Right lobe of liver (tissue), 6 donors: ENCODE data around the gene PIK3C2B. TPM values are rescaled to one million over a fixed set of nuclear protein-coding genes. Genes with fewer than 3 reads are reported as not detected.

Experiments used
- ATAC-seq, 4 donors: fragments of 200-7000 bp; cut with Tn5 transposase; one replicate each; pipeline ENCODE4 v1.9.1; 2020; ENCODE audit warnings: mild to moderate bottlenecking in 4 of 4, moderate library complexity in 4 of 4
- DNase-seq, 3 donors: peaks; one replicate each; pipeline ENCODE4 v3.0.0-alpha.2; 2020
- H3K27ac ChIP-seq, 3 donors: fragments of 200-600 bp; one replicate each; pipeline ENCODE4 v1.8.0; 2022
- H3K27me3 ChIP-seq, 2 donors: fragments of 200-600 bp; one replicate each; pipeline ENCODE4 v1.8.0; 2022
- H3K36me3 ChIP-seq, 4 donors: fragments of 200-600 bp; sonication (generic) in 1 of 4; one replicate each; pipeline versions ENCODE4 v1.5.1 to v1.8.0; 2017 to 2022; ENCODE audit warnings: control low read depth in 1 of 4
- H3K4me1 ChIP-seq, 4 donors: fragments of 200-600 bp; sonication (generic) in 1 of 4; one replicate each; pipeline versions ENCODE4 v1.5.1 to v1.8.0; 2017 to 2022; ENCODE audit warnings: control low read depth in 1 of 4
- H3K4me3 ChIP-seq, 3 donors: fragments of 200-600 bp; one replicate each; pipeline ENCODE4 v1.8.0; 2022
- H3K9me3 ChIP-seq, 4 donors: fragments of 200-600 bp; sonication (generic) in 1 of 4; one replicate each; pipeline versions ENCODE4 v1.5.1 to v1.8.0; 2017 to 2022; ENCODE audit warnings: control low read depth in 1 of 4
- POLR2A ChIP-seq: fragments of 450-650 bp; IDR thresholded peaks from one replicate; pipeline ENCODE4 v1.6.1; 2017; ENCODE audit warnings: antibody characterized with exemption, mild to moderate bottlenecking
- WGBS: methylation state at CpG from one replicate; pipeline ENCODE4 v1.1.6; 2018; ENCODE audit warnings: low coverage, low lambda C conversion rate; ENCODE audit not compliant: insufficient coverage; ENCODE audit errors: missing lambda C conversion rate; 5-methylcytosine and 5-hydroxymethylcytosine counted together
- intact Hi-C, 2 donors: fragments of 100-400 bp; cut with DNase I; formaldehyde crosslinking; loops; one replicate each; pipeline versions ENCODE4 v1.11.2 to v1.14.1; 2022
- total RNA-seq, 6 experiments: library from RNA; depleted of rRNA in 2 of 6; stranded (reverse); fragments of >200 nt in 2 of 6; fragmentation: NEBNext Ultra II Directional in 3 of 6; extraction: Animal tissue kit (Norgen Biotek cat#: 25700) in 3 of 6; gene quantifications; one replicate each; pipeline versions ENCODE4 v1.1.0 to v1.2.4, GENCODE V29; 2016 to 2023
- TF ChIP-seq, protein P1 (sequence below), 4 donors: fragments of 200-600 bp in 3 of 4; fragments of 450-650 bp in 1 of 4; IDR thresholded peaks; one replicate each; pipeline versions ENCODE4 v1.5.1 to v1.8.0; 2016 to 2022; ENCODE audit warnings: antibody characterized with exemption in 4 of 4, mild to moderate bottlenecking in 2 of 4
- donor health status: DM: no; HTN: yes; CAD: no.
- donor health status: DM: no; HTN: no; CAD: no.
- donor health status: DM: no; HTN: no; CAD: no.
- donor health status: DM: no; HTN: yes; CAD: no.
- donor health status: DM: no; HTN: yes; CAD: no.

The PIK3C2B gene
- total RNA-seq, 6 experiments from 2014 or later = 7.6 to 18.5 (median 10.1) TPM

DNA sequence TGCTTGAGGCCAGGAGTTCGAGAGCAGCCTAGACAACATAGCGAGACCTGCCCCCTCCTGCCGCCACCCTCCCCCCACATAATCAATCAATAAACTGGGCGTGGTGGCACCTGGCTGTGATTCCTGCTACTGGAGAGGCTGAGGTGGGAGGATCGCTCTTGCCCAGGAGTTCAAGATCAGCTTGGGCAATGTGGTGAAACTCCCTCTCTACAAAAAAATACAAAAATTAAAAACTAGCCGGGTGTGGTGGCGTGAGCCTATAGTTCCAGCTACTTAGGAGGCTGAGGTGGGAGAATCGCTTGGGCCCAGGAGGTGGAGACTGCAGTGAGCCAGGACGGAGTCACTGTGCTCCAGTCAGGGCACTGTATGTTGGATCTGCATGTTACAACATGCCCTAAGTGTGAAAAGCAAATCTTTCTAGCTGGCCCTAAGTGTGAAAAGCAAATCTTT is 14.6 kb upstream of the PIK3C2B start:
- TF ChIP-seq, protein P1, sequence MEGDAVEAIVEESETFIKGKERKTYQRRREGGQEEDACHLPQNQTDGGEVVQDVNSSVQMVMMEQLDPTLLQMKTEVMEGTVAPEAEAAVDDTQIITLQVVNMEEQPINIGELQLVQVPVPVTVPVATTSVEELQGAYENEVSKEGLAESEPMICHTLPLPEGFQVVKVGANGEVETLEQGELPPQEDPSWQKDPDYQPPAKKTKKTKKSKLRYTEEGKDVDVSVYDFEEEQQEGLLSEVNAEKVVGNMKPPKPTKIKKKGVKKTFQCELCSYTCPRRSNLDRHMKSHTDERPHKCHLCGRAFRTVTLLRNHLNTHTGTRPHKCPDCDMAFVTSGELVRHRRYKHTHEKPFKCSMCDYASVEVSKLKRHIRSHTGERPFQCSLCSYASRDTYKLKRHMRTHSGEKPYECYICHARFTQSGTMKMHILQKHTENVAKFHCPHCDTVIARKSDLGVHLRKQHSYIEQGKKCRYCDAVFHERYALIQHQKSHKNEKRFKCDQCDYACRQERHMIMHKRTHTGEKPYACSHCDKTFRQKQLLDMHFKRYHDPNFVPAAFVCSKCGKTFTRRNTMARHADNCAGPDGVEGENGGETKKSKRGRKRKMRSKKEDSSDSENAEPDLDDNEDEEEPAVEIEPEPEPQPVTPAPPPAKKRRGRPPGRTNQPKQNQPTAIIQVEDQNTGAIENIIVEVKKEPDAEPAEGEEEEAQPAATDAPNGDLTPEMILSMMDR (IDR thresholded peaks at IDR 0.05) = no peak
- TF ChIP-seq POLR2A = no peak
- no peak overlapping the region for H3K27ac ChIP-seq
- H3K4me3 ChIP-seq = no peak overlapping the region
- no peaks in the 10 kb centered on the region for H3K36me3 ChIP-seq
- H3K9me3 ChIP-seq = no peaks in the 10 kb centered on the region
- DNase-seq = no peak
- no peak for ATAC-seq
- intact Hi-C loops = no loop called here
- 75% methylated on average over 7 of the region's 9 CpGs for WGBS
- no peaks in the 10 kb centered on the region for H3K27me3 ChIP-seq
- H3K4me1 ChIP-seq = peaks cover 0 to 15% (median 6%) of the 10 kb centered on the region in 4 donors

DNA sequence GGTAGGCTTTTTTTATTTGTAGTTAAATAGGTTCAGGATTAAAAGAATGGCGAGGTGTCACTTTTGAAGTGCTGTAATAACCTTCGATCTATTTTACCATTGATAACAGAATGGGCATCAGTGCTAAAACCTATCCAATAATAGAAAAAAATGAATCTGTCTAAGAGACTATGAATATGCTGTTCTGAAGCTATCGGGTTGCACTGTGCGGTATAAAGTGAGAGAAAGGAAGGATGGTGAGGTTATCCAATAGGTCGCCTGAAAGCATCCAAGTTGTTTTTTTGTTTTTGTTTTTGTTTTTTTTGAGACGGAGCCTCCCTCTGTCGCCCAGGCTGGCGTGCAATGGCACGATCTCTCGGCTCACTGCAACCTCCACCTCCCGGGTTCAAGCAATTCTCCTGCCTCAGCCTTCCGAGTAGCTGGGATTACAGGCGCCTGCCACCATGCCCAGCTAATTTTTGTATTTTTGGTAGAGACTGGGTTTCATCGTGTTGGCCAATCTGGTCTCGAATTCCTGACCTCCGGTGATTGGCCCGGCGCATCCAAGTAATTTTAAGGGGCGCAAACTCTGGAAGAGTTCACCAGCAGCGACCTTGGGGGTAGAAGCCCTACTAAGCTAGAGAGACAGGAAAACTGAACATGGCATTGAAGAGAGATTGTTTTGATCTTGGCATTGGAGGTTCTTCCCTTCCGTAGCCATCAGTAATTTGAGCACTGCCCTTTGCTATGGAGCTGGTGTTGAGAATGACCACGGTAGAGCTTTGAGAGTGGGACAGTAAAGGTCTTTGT is 12.9 kb upstream of the PIK3C2B start:
- ATAC-seq = peak; percentile 16 to 54 (median 30)
- H3K9me3 ChIP-seq = no peaks in the 10 kb centered on the region
- H3K4me3 ChIP-seq = peak overlapping the region; percentile 35 to 62 (median 41)
- peaks cover 0 to 26% (median 11%) of the 10 kb centered on the region in 4 donors for H3K4me1 ChIP-seq
- TF ChIP-seq, protein P1 (IDR thresholded peaks at IDR 0.05) = no peak
- no peak for TF ChIP-seq POLR2A
- peak overlapping the region; percentile 52 to 76 (median 53) for H3K27ac ChIP-seq
- WGBS = 3% methylated on average over 22 of the region's 22 CpGs
- intact Hi-C loops = no loop called here
- no peak for DNase-seq
- H3K36me3 ChIP-seq = no peaks in the 10 kb centered on the region
- no peaks in the 10 kb centered on the region for H3K27me3 ChIP-seq

DNA sequence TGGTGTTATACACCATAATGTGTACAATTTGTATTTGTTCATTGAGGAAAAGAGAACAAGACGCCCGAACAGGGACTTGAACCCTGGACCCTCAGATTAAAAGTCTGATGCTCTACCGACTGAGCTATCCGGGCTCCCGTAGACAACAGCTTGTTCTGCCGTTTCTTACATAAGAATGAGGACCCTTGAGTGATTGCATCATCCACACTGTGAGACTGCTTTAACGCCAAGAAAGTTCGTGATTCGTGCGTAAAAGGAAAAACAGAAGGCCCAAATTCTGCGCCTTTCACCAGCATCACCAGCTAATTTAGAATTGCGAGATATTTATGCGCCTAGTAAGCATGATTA is 12.3 kb upstream of the PIK3C2B start:
- H3K36me3 ChIP-seq = no peaks in the 10 kb centered on the region
- intact Hi-C loops = no loop called here
- DNase-seq (peak in 2 of 3 donors; percentile 42 to 80), ATAC-seq (peak; percentile 59 to 83 (median 68))
- peak overlapping the region; percentile 35 to 62 (median 41) for H3K4me3 ChIP-seq
- peaks cover 0 to 26% (median 11%) of the 10 kb centered on the region in 4 donors for H3K4me1 ChIP-seq
- no peaks in the 10 kb centered on the region for H3K9me3 ChIP-seq
- no peaks in the 10 kb centered on the region for H3K27me3 ChIP-seq
- TF ChIP-seq, protein P1 (IDR thresholded peaks at IDR 0.05) = no peak
- TF ChIP-seq POLR2A = no peak
- WGBS = under 1% methylated on average over 13 of the region's 13 CpGs
- H3K27ac ChIP-seq = peak overlapping the region; percentile 52 to 76 (median 53)

DNA sequence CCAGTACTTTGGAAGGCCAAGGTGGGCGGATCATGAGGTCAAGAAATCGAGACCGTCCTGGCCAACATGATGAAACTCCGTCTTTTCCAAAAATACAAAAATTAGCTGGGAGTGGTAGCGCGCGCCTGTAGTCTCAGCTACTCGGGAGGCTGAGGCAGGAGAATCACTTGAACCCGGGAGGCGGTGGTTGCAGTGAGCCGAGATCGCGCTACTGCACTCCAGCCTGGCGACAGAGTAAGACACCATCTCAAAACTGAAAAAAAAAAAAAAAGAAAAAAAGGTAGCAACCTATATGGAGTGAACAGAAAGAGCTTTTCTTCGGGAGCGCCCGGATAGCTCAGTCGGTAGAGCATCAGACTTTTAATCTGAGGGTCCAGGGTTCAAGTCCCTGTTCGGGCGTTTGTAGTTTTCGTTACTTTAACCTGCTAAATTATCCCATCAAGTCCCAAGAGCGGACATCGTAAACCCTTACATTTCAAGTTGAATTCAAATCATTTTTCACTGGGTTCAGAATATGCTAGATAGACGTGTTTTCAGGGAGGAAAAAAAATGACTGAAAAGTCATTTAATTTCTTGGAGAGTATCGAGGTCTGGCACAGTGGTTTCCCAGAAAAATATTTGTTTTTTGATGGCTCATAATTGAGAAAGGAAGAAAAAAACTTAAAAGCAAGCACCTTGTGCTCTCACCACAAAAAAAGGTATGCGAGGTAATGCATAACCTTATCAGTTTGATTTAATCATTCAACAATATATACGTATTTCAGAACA is 11.8 kb upstream of the PIK3C2B start:
- H3K27ac ChIP-seq = peak overlapping the region; percentile 52 to 76 (median 53)
- WGBS = 3% methylated on average over 27 of the region's 27 CpGs
- intact Hi-C loops = no loop called here

More for the DNA sequence above, 11.8 kb upstream of the PIK3C2B start:
- Histone ChIP-seq H3K9me3 (no peaks in the 10 kb centered on the region), H3K27me3 (no peaks in the 10 kb centered on the region), H3K4me1 (peaks cover 0 to 26% (median 11%) of the 10 kb centered on the region in 4 donors), H3K36me3 (no peaks in the 10 kb centered on the region), H3K4me3 (peak overlapping the region; percentile 35 to 62 (median 41))
- ATAC-seq = peak; percentile 67 to 85 (median 78)
- no peak for TF ChIP-seq POLR2A
- TF ChIP-seq, protein P1 (IDR thresholded peaks at IDR 0.05) = no peak
- DNase-seq = peak in 2 of 3 donors; percentile 47 to 73
